ENCODE measurements around the gene MBD3L4. TPM values are rescaled to one million over a fixed set of nuclear protein-coding genes. Genes with fewer than 3 reads are reported as not detected.
"Not testable (repeated sequence)": the region's sequence is repeated elsewhere in the genome, so short reads cannot be mapped to it uniquely, and the experiment has no call there.

MBD3L4 gene
- total RNA-seq, 4 donors from 2014 or later, result not detected

- no peak for TF ChIP-seq CTCF (IDR thresholded peaks at IDR 0.05)
- ATAC-seq (ENCODE audit: low FRiP score), result peak; percentile 2
- no peak for DNase-seq (ENCODE audit: low spot score)
These were observed 29.9 kb upstream of the MBD3L4 start for GRCh38 chr19:7069904-7070226.

GRCh38 chr19:7069042-7069903, 29.3 kb upstream of the MBD3L4 start, which contains the start of gene ZNF557:
TSS of gene ZNF557 (plus strand) at chr19:7069703. CDS start at chr19:7075075, 5,372 bp downstream.
- DNase-seq (ENCODE audit: low spot score) (peak; percentile 95), ATAC-seq (ENCODE audit: low FRiP score) (peak; percentile 100)
- no peak for TF ChIP-seq CTCF (IDR thresholded peaks at IDR 0.05)

GRCh38 chr19:7068599-7068998, 28.6 kb upstream of the MBD3L4 start:
- DNase-seq (ENCODE audit: low spot score) (no peak), ATAC-seq (ENCODE audit: low FRiP score) (no peak)
- no peak for TF ChIP-seq CTCF (IDR thresholded peaks at IDR 0.05)

GRCh38 chr19:7067716-7068115, 27.7 kb upstream of the MBD3L4 start:
- DNase-seq (ENCODE audit: low spot score), result no peak
- ATAC-seq (ENCODE audit: low FRiP score), result no peak
- TF ChIP-seq CTCF (IDR thresholded peaks at IDR 0.05), result no peak

- ATAC-seq (ENCODE audit: low FRiP score); DNase-seq (ENCODE audit: low spot score): not testable (repeated sequence)
These were observed 27.1 kb upstream of the MBD3L4 start for GRCh38 chr19:7067122-7067521.

DNA sequence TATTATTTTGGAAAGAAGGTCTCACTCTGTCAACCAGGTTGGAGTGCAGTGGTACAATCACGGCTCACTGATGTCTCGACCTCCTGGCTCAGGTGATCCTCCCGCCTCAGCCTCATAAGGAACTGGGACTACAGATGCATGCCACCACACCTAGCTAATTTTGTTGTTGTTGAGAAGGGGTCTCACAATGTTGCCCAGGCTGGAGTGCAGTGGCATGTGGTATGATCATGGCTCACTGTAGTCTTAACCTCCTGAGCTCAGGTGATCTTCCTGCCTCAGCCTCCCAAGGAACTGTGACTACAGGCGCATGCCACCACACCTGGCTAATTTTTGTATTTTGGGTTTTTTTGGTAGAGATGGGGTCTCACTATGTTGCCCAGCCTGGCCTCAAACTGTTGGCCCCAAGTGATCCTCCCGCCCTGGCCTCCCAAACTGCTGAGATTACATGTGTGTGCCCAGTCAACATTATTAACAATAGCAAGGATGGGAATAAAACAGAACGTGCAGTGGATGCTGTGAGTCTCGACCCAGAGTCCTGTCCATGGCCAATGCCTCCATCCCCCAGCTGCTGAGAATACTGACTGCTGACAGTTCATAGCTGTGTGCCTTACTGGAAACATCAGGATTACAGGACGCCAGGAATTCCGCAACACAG, 23.9 kb upstream of the MBD3L4 start:
- no peak for ATAC-seq (ENCODE audit: low FRiP score)
- TF ChIP-seq CTCF (IDR thresholded peaks at IDR 0.05), result no peak
- no peak for DNase-seq (ENCODE audit: low spot score)

GRCh38 chr19:7063339-7063738, 23.4 kb upstream of the MBD3L4 start:
- DNase-seq (ENCODE audit: low spot score), result no peak
- no peak for ATAC-seq (ENCODE audit: low FRiP score)
- no peak for TF ChIP-seq CTCF (IDR thresholded peaks at IDR 0.05)

- DNase-seq (ENCODE audit: low spot score); ATAC-seq (ENCODE audit: low FRiP score): not testable (repeated sequence)
These were observed 20.0 kb upstream of the MBD3L4 start for GRCh38 chr19:7059977-7060376.

GRCh38 chr19:7058576-7058975, 18.6 kb upstream of the MBD3L4 start, which contains the start of gene MBD3L3:
TSS of gene MBD3L3 (minus strand) at chr19:7058676. CDS start at chr19:7058605, 71 bp downstream.
- not testable (repeated sequence) for DNase-seq (ENCODE audit: low spot score); ATAC-seq (ENCODE audit: low FRiP score)

DNA sequence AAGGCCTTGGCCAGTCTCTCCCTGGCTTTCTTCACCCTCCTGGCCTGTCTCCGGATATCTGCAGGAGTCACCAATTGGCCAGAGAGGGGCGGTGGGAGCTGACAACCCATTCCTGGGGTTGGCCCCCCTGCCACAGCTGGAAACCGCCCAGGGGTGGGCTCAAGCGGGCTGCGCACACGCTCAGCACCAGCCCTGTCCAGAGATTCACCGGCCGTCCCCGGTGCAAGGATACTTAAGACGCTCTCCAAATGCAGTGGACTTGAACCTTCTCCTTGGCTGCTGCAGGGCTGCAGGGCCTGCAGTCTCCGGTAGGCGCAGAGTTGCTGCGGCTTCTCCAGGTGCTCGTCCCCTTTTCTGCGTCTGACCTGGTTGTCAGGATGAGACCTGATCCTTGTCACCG, 16.4 kb upstream of the MBD3L4 start:
- ATAC-seq (ENCODE audit: low FRiP score); DNase-seq (ENCODE audit: low spot score): not testable (repeated sequence)

DNA sequence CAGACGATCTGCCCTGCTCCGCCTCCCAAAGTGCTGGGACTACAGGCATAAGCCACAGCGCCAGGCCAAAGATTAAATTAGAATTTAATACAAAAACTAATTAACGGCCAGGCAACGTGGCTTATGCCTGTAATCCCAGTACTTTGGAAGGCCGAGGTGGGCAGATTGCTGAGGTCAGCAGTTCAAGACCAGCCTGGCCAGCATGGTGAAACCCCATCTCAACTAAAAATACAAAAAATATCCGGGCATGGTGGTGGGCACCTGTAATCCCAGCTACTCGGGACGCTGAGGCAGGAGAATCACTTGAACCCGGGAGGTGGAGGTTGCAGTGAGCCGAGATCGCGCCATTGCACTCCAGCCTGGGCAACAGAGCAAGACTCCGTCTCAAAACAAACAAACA, 15.7 kb upstream of the MBD3L4 start:
- ATAC-seq (ENCODE audit: low FRiP score); DNase-seq (ENCODE audit: low spot score): not testable (repeated sequence)

All from omental fat pad (tissue), 4 donors.